Bronchial epithelial cell (primary cell): ENCODE measurements around the gene ITPR2. TPM values are rescaled to one million over a fixed set of nuclear protein-coding genes. Genes with fewer than 3 reads are reported as not detected.

Experiments used
- DNase-seq: peaks from one replicate; pipeline ENCODE4 v3.0.0-alpha.2; 2010; ENCODE audit warnings: low read depth
- FAIRE-seq: peaks from 2 replicates; lab custom pipeline; 2011; peaks lifted over from hg19 to GRCh38; lab: Jason Lieb, UNC
- H3K27me3 ChIP-seq: 2 replicates; pipeline ENCODE4 v1.5.1; 2011; ENCODE audit warnings: low read length; ENCODE audit not compliant: control insufficient read depth, insufficient read depth
- H3K36me3 ChIP-seq: 2 replicates; pipeline ENCODE4 v1.5.1; 2011; ENCODE audit warnings: low read length; ENCODE audit not compliant: control insufficient read depth, insufficient read depth
- H3K4me3 ChIP-seq: 2 replicates; pipeline ENCODE4 v1.5.1; 2011; ENCODE audit warnings: mild to moderate bottlenecking, low read depth, low read length, control low read depth
- total RNA-seq: library from RNA; depleted of rRNA; stranded (reverse); fragments of >200 nt; gene quantifications from 2 replicates; pipeline ENCODE4 v1.2.1, GENCODE V29; 2014
- TF ChIP-seq, protein P1 (sequence below): IDR thresholded peaks from 2 replicates; pipeline ENCODE4 v1.5.1; 2011; ENCODE audit warnings: mild to moderate bottlenecking, moderate library complexity, low read length, control low read depth, inconsistent platforms; ENCODE audit not compliant: insufficient read depth, severe bottlenecking

The ITPR2 gene
- total RNA-seq, 1 donor from 2014 or later: 5.8 TPM

DNA sequence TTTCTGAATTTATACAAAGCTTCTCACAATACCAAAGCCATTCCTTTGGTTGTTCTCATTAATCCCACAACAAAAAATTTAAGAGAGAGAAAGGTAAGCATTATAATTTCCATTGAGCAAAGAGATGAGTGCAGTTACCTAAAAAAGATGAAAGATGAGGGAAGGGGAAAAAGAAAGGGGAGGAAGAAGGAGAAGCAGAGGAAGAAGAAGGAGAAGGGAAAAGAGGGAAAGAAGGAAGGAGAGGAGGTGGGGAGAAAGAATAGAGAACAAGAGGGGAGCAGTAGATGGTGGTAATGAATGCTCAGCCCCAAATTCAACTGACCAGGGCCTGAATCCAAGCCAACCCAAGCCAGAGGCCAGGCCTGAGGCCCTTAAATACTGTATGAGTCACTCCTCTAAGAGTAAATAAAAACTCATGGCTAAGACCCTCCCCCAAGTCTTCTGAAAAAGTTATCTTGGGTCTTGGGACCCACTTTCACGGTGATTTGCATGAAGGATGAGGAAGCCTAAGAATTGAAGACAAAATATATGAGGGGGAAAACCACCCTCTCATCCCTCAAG is 144.6 kb downstream of the ITPR2 start:
- no peaks in the 10 kb centered on the region for H3K36me3 ChIP-seq
- DNase-seq (no peak), FAIRE-seq (no peak)
- no peaks in the 10 kb centered on the region for H3K27me3 ChIP-seq
- TF ChIP-seq, protein P1, sequence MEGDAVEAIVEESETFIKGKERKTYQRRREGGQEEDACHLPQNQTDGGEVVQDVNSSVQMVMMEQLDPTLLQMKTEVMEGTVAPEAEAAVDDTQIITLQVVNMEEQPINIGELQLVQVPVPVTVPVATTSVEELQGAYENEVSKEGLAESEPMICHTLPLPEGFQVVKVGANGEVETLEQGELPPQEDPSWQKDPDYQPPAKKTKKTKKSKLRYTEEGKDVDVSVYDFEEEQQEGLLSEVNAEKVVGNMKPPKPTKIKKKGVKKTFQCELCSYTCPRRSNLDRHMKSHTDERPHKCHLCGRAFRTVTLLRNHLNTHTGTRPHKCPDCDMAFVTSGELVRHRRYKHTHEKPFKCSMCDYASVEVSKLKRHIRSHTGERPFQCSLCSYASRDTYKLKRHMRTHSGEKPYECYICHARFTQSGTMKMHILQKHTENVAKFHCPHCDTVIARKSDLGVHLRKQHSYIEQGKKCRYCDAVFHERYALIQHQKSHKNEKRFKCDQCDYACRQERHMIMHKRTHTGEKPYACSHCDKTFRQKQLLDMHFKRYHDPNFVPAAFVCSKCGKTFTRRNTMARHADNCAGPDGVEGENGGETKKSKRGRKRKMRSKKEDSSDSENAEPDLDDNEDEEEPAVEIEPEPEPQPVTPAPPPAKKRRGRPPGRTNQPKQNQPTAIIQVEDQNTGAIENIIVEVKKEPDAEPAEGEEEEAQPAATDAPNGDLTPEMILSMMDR: no peak
- H3K4me3 ChIP-seq: no peak overlapping the region

DNA sequence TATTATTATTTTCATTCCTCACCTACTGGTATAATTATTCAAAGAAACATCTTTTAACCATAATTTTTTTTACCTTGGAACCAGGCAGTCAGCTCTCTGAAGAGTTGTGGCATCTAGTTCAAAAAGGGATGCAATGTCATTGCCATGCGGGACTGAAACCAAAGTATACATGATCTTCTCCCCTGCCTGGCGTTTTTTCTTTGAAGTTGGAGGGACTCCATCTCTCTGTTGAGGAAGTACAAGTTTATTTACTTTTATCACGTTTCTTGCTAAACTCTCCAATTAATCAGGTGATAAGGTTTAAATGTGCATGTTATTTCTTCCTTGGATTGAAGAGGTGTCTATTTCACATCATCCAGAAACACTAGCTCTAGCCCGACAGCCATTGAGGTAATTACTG is 146.6 kb downstream of the ITPR2 start:
- Histone ChIP-seq H3K27me3 (no peaks in the 10 kb centered on the region), H3K4me3 (no peak overlapping the region), H3K36me3 (no peaks in the 10 kb centered on the region)
- FAIRE-seq (no peak), DNase-seq (no peak)
- TF ChIP-seq, protein P1: no peak

DNA sequence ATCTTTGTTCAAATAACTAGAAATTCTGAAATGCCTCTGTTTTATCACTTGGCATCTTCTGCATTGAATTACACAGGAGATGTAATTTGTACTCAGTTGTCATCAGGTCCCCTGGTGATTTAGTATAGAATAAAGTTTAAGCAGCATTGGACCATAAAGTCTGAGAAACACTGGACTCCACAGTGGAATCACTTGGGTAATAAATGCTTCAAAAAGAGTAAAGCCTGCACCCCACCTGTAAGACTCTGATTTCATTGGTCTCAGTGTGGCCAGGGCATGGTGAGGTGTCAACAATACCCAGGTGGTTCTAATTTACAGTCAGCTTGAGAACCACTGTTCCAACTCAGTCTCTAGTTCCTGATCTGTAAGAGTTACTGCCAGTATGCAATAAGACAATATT is 148.9 kb downstream of the ITPR2 start:
- no peak for FAIRE-seq
- H3K27me3 ChIP-seq: no peaks in the 10 kb centered on the region
- DNase-seq: no peak
- TF ChIP-seq, protein P1: no peak
- H3K36me3 ChIP-seq: no peaks in the 10 kb centered on the region
- no peak overlapping the region for H3K4me3 ChIP-seq

DNA sequence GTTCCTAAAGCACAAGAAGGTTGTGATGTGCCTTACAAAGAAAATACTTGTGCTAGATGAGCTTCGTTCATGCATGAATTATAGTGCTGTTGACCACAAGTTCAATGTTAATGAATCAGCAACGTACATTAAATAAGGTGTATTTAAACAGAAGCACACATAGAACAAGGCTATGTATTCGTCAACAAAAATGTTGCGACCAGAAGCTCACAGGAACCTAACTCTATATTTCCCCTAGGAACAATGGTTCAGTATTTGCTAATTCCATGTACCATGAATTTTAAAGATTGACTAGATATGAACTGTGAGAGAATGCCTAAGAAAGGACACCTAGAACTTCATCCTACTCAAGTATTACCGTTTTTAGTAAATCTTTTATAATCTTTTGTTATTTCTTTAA is 149.6 kb downstream of the ITPR2 start:
- H3K4me3 ChIP-seq: no peak overlapping the region
- no peaks in the 10 kb centered on the region for H3K36me3 ChIP-seq
- FAIRE-seq (no peak), DNase-seq (no peak)
- TF ChIP-seq, protein P1: no peak
- H3K27me3 ChIP-seq: no peaks in the 10 kb centered on the region

DNA sequence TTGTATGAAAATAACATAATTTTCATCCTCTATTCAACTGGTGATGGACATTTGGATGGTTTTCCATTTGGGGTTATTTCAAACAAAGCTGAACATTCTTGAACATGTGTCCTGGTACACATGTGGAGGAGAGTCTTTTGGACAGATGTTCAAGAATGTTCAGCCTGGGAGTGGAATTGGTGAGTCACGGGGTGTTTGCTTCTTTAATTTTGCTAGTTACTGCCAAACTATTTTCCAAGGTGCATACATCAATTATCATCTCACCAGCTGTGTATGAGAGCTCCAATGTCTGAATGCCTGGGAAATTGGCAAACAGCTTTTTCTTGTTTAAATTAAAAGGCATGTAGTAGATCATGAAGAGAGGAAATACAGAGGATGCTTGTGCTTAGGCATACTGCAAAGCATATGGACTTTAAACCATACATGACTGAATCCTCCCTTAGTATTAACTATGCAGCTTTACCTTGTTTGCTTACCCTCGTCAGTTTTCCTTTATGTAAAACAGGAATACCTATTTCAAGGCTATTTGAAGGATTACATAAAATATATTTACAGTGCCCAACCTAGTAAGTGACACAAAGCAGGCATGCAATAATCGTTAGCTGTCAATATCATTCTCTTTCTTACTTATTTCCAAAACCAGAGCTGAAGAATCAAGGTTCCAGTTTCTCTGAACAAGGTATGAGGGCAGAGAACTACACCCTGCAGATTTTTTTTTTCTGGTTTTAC is 152.1 kb downstream of the ITPR2 start:
- FAIRE-seq (no peak), DNase-seq (no peak)
- H3K36me3 ChIP-seq: no peaks in the 10 kb centered on the region
- H3K27me3 ChIP-seq: no peaks in the 10 kb centered on the region
- H3K4me3 ChIP-seq: no peak overlapping the region
- TF ChIP-seq, protein P1: no peak
